IPS DF 19.7 (cell line): Measurements from ENCODE around the gene TMEM59.
"Not testable (repeated sequence)": the region's sequence is repeated elsewhere in the genome, so short reads cannot be mapped to it uniquely, and the experiment has no call there.

ENCODE experiments used
- DNase-seq: peaks from one replicate; pipeline ENCODE4 v3.0.0-alpha.2; 2013; ENCODE audit warnings: low read depth, low spot score

Gene TMEM59

GRCh38 chr1:54013393-54014008 is 39.5 kb downstream of the TMEM59 start:
- no peak for DNase-seq

DNA sequence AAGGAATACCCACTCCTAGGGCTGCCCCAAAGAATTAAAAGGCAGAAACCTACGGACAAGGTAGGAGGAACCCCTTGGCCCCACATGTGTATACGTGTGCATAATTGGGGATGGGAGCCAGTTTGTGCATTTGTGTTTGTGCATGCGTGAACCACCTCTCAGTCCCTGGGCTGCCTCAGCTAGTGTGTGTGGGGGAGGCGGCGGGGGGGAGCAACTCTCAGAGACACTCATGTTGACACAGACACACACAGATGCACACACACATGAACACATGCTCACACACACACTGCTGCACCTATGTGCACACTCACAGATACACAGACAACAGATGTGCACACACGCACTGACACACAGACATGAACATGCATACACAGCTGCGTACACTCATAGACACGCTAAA is 40.1 kb downstream of the TMEM59 start:
- DNase-seq, result no peak

- DNase-seq, result no peak
Measured at GRCh38 chr1:54012008-54012325, 41.0 kb downstream of the TMEM59 start.

DNA sequence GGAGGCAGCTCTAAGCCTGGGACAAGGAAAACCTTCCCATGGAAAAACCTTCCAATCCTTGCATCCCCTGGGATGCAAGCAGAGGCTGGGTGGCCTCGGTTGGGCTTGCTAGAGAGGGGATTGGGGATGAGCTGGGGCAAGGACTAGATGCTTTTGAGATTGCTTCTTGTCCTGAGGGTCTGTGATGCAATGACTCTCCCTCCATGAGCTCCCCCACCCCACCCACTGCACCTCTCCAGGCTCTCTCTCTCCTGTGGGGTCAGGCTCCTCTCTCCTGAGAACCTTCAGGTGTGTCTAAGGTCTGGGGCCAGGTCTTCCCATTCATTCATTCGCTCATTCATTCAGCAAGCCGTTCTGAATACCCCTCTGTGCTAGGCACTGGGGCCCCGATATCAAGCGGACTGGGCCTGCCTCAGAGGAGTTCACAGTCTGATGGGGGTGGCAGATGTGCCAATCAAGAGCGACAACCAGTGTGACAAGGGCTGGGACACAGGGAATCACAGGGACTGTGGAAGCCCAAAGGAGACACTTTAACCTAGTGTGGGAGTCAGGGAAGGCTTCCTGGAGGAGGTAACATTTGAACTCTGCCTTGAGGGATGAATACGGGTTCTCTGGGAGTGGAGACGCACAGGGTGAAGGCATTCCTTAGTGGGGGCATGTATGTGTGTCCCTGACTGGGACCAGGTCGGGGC is 41.5 kb downstream of the TMEM59 start:
- DNase-seq, result no peak

- no peak for DNase-seq
Measured at GRCh38 chr1:54010415-54011117, 42.4 kb downstream of the TMEM59 start.

- DNase-seq, result no peak
Measured at GRCh38 chr1:54009406-54009805, 43.6 kb downstream of the TMEM59 start.

- DNase-seq, result no peak
Measured at GRCh38 chr1:54008876-54009275, 44.1 kb downstream of the TMEM59 start.

- no peak for DNase-seq
Measured at GRCh38 chr1:54007613-54008012, 45.4 kb downstream of the TMEM59 start.

GRCh38 chr1:54006508-54006907 is 46.5 kb downstream of the TMEM59 start:
- DNase-seq, result no peak

GRCh38 chr1:54004481-54005049 is 48.4 kb downstream of the TMEM59 start:
- DNase-seq, result no peak

- not testable (repeated sequence) for DNase-seq
Measured at GRCh38 chr1:54003750-54004480, 49.1 kb downstream of the TMEM59 start.

GRCh38 chr1:54003249-54003646 is 49.8 kb downstream of the TMEM59 start:
- DNase-seq, result no peak

- DNase-seq, result no peak
Measured at GRCh38 chr1:54002544-54003248, 50.3 kb downstream of the TMEM59 start.

DNA sequence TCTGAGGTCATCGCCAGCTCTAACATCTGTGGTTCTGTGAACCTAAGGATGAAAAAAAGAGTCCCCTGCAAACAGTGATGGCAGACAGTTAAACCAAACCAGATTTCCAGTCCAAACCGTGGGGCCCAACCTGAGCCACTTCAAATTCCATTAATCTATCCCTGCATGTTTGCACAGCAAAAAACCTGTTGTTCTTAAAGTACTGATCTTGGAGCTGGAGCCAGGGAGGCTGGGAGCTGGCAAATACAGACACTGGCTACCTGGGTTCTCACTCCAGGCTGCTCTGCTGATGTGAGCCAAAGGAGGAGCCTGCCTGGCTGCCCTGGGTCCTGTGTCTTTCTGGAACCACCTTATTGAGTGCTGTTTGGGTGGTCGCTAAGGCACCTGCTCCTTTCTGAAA is 51.4 kb downstream of the TMEM59 start:
- no peak for DNase-seq

GRCh38 chr1:53999920-54000319 is 53.1 kb downstream of the TMEM59 start:
- DNase-seq, result no peak

DNA sequence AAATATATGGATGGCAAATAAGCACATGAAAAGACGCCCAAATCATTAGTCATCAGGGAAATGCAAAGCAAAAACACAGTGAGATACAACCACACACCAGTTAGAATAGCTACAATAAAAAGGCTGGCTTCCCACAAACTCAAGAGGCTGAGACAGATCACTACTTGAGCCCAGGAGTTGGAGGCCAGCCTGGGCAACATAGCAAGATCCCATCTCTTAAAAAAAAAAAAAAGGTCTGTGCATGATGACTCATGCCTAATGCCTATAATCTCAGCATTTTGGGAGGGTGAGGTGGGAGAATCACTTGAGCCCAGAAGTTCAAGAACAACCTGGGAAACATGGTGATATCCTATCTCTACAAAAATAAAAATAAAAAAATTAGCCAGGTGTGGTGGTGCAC is 54.8 kb downstream of the TMEM59 start:
- DNase-seq, result no peak

DNA sequence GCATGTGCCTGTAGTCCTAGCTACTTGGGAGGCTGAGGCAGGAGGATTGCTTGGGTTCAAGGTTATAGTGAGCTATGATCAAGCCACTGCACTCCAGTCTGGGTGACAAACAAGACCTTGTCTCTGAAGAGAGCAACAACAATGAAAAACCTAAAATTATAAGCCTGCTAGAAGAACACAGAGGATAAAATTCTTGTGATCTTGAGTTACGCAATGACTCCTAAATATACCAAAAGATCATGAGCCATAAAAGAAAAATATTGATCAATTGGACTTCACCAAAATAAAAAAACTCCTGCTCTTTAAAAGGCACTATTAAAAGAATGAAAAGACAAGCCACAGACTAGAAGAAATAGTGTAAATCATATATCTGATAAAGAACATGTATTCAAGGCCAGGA is 57.3 kb downstream of the TMEM59 start:
- DNase-seq, result no peak

DNA sequence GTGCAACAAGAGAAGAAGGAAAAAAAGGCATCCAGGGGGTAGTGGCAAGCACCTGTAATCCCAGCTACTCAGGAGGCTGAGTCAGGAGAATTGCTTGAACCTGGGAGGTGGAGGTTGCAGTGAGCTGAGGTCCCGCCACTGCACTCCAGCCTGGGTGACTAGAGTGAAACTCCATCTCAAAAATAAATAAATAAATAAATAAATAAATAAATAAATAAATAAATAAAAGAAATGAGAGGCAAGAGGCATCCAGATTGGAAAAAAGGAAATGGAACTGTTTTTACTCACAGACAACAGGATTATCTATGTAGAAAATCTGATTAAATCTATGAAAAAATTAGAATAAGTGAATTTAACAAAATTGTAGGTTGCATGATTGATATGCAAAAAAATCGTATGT is 58.5 kb downstream of the TMEM59 start:
- not testable (repeated sequence) for DNase-seq

- peak; percentile 20 for DNase-seq
Measured at GRCh38 chr1:53992085-53992874, 60.7 kb downstream of the TMEM59 start.

DNA sequence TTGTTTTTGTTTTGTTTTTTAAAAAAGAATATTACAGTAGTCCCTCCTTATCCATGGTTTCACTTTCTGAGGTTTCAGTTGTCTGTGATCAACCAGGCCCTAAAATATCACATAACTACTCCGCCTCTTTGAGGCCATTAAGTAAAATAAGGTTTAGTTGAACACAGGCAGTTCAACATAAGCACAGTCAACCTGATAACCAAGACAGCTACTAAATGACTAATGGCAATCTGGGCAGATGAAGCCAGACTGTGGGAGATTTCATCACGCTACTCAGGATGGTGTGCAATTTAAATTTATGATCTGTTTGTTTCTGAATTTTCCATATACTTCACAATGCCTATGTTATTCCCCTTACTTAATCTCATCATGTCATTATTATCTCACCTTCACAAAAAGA is 65.1 kb downstream of the TMEM59 start:
- no peak for DNase-seq

DNA sequence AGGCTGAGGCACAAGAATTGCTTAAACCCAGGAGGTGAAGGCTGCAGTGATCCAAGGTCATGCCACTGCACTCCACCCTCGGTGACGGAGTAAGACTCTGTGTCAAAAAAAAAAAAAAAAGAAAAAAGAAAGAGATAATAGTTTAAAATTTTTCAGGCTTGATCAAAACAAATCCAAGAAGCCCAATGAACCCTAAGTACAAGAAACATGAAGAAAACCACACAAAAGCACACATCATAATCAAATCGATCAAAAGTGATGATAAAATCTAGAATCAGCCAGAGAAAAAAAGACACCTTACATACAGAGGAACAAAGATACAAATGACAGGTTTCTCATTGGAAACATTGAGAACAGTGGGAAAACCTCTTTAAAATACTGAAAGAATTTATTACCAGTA is 66.5 kb downstream of the TMEM59 start:
- no peak for DNase-seq
